ENCODE results near the gene KRTAP12-3. TPM values are rescaled to one million over a fixed set of nuclear protein-coding genes. Genes with fewer than 3 reads are reported as not detected.

Gene KRTAP12-3
- polyA plus RNA-seq, 1 of the 3 experiments (the other 2 are of a cell fraction), result not detected

DNA sequence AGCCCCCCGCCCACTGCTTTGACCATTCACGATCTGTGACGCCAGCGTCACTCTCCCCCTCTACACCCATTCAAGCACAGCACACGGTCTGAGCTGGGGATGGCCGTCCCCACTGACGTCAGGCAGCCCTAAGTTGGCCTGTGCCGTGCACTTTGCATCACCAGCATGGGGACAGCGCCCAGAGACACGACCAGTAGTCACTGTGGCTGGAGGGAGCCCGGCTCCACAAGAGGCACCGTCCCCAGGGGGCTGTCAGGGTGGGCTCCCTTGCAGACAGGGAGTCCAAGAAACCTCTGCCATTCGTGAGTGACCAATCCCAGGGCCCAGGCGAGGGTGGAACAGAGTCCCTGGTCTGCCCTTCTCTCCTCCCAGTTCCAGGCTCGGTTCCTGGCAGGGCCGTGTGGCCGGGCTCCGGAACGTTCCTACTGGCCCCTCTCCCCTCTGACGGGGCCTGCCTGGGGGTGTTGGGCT lies 43.5 kb upstream of the KRTAP12-3 start:
- 12% methylated on average over 13 of the region's 20 CpGs for WGBS (ENCODE audit: low lambda C conversion rate)
- no peaks in the 10 kb centered on the region for H3K9me3 ChIP-seq
- no peak for DNase-seq

More for the DNA sequence above, 43.5 kb upstream of the KRTAP12-3 start:
- Histone ChIP-seq H3K4me2 (no peak overlapping the region), H4K20me1 (ENCODE audit: insufficient read depth) (no peaks in the 10 kb centered on the region), H2AFZ (ENCODE audit: low read depth) (no peak overlapping the region), H3K9ac (no peak overlapping the region), H3K9me2 (no peaks in the 10 kb centered on the region), H3K27ac (ENCODE audit: low read depth in 2 of 2, low read length in 1 of 2) (no peak overlapping the region), H3F3A (replicated peaks; ENCODE audit: insufficient read depth) (no peaks in the 10 kb centered on the region), H3K4me1 (ENCODE audit: control insufficient read depth in 1 of 2, insufficient read depth in 2 of 2, low read depth in 1 of 2, low read length in 1 of 2) (no peaks in the 10 kb centered on the region), H3K27me3 (ENCODE audit: insufficient read depth) (peaks cover 49% of the 10 kb centered on the region), H3K36me3 (replicated peaks in 1 of 2; ENCODE audit: control insufficient read depth in 1 of 2, insufficient read depth in 2 of 2, low read length in 1 of 2) (no peaks in the 10 kb centered on the region), H3K4me3 (ENCODE audit: low read depth in 2 of 2, low read length in 1 of 2) (no peak overlapping the region), H3K79me2 (ENCODE audit: insufficient read depth) (no peaks in the 10 kb centered on the region)
- TF ChIP-seq RCOR1 (IDR thresholded peaks at IDR 0.05; ENCODE audit: low read length), result no peak
- TF ChIP-seq, protein P1, sequence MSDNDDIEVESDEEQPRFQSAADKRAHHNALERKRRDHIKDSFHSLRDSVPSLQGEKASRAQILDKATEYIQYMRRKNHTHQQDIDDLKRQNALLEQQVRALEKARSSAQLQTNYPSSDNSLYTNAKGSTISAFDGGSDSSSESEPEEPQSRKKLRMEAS (IDR thresholded peaks at IDR 0.05; ENCODE audit: low read depth), result no peak
- TF ChIP-seq SIN3A (IDR thresholded peaks at IDR 0.05; ENCODE audit: borderline replicate concordance, low read depth, low read length), result no peak
- TF ChIP-seq JUND (IDR thresholded peaks at IDR 0.05), result no peak
- no peak for TF ChIP-seq FOXJ3 (CRISPR knock-in tag; IDR thresholded peaks at IDR 0.05)
- TF ChIP-seq MEF2A (IDR thresholded peaks at IDR 0.05; ENCODE audit: borderline replicate concordance, low read depth), result no peak
- TF ChIP-seq, protein P2, sequence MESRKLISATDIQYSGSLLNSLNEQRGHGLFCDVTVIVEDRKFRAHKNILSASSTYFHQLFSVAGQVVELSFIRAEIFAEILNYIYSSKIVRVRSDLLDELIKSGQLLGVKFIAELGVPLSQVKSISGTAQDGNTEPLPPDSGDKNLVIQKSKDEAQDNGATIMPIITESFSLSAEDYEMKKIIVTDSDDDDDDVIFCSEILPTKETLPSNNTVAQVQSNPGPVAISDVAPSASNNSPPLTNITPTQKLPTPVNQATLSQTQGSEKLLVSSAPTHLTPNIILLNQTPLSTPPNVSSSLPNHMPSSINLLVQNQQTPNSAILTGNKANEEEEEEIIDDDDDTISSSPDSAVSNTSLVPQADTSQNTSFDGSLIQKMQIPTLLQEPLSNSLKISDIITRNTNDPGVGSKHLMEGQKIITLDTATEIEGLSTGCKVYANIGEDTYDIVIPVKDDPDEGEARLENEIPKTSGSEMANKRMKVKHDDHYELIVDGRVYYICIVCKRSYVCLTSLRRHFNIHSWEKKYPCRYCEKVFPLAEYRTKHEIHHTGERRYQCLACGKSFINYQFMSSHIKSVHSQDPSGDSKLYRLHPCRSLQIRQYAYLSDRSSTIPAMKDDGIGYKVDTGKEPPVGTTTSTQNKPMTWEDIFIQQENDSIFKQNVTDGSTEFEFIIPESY (IDR thresholded peaks at IDR 0.05; ENCODE audit: borderline replicate concordance, low read depth), result no peak
- TF ChIP-seq RFX5 (IDR thresholded peaks at IDR 0.05; ENCODE audit: low read length), result no peak
- no peak for TF ChIP-seq FOXM1 (IDR thresholded peaks at IDR 0.05; ENCODE audit: low read depth)
- TF ChIP-seq TAF1 (IDR thresholded peaks at IDR 0.05; ENCODE audit: borderline replicate concordance, low read depth, low read length), result no peak
- TF ChIP-seq, protein P3, sequence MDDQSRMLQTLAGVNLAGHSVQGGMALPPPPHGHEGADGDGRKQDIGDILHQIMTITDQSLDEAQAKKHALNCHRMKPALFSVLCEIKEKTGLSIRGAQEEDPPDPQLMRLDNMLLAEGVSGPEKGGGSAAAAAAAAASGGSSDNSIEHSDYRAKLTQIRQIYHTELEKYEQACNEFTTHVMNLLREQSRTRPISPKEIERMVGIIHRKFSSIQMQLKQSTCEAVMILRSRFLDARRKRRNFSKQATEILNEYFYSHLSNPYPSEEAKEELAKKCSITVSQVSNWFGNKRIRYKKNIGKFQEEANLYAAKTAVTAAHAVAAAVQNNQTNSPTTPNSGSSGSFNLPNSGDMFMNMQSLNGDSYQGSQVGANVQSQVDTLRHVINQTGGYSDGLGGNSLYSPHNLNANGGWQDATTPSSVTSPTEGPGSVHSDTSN (IDR thresholded peaks at IDR 0.05), result no peak
- TF ChIP-seq, protein P4, sequence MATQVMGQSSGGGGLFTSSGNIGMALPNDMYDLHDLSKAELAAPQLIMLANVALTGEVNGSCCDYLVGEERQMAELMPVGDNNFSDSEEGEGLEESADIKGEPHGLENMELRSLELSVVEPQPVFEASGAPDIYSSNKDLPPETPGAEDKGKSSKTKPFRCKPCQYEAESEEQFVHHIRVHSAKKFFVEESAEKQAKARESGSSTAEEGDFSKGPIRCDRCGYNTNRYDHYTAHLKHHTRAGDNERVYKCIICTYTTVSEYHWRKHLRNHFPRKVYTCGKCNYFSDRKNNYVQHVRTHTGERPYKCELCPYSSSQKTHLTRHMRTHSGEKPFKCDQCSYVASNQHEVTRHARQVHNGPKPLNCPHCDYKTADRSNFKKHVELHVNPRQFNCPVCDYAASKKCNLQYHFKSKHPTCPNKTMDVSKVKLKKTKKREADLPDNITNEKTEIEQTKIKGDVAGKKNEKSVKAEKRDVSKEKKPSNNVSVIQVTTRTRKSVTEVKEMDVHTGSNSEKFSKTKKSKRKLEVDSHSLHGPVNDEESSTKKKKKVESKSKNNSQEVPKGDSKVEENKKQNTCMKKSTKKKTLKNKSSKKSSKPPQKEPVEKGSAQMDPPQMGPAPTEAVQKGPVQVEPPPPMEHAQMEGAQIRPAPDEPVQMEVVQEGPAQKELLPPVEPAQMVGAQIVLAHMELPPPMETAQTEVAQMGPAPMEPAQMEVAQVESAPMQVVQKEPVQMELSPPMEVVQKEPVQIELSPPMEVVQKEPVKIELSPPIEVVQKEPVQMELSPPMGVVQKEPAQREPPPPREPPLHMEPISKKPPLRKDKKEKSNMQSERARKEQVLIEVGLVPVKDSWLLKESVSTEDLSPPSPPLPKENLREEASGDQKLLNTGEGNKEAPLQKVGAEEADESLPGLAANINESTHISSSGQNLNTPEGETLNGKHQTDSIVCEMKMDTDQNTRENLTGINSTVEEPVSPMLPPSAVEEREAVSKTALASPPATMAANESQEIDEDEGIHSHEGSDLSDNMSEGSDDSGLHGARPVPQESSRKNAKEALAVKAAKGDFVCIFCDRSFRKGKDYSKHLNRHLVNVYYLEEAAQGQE (IDR thresholded peaks at IDR 0.05; ENCODE audit: low read depth, low read length), result no peak
- TF ChIP-seq, protein P5, sequence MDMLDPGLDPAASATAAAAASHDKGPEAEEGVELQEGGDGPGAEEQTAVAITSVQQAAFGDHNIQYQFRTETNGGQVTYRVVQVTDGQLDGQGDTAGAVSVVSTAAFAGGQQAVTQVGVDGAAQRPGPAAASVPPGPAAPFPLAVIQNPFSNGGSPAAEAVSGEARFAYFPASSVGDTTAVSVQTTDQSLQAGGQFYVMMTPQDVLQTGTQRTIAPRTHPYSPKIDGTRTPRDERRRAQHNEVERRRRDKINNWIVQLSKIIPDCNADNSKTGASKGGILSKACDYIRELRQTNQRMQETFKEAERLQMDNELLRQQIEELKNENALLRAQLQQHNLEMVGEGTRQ (IDR thresholded peaks at IDR 0.05; ENCODE audit: borderline replicate concordance, low read depth, low read length), result no peak
- TF ChIP-seq RAD21 (IDR thresholded peaks at IDR 0.05; ENCODE audit: low read length), result no peak
- no peak for TF ChIP-seq MXI1 (IDR thresholded peaks at IDR 0.05; ENCODE audit: low read depth, low read length)
- TF ChIP-seq, protein P6, sequence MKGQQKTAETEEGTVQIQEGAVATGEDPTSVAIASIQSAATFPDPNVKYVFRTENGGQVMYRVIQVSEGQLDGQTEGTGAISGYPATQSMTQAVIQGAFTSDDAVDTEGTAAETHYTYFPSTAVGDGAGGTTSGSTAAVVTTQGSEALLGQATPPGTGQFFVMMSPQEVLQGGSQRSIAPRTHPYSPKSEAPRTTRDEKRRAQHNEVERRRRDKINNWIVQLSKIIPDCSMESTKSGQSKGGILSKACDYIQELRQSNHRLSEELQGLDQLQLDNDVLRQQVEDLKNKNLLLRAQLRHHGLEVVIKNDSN (IDR thresholded peaks at IDR 0.05; ENCODE audit: borderline replicate concordance, low read depth), result no peak
- no peak for TF ChIP-seq TCF12 (IDR thresholded peaks at IDR 0.05)
- CTCF ChIA-PET, result no interaction called here
- POLR2A ChIA-PET, result no interaction called here

Measured in SK-N-SH (cell line).